Suppressor macrophage (primary cell): Measurements from ENCODE around the gene NRSN2.
"Not testable (repeated sequence)": the region's sequence is repeated elsewhere in the genome, so short reads cannot be mapped to it uniquely, and the experiment has no call there.

Source experiments
- DNase-seq, 4 experiments: peaks; one replicate each; pipeline ENCODE4 v3.0.0-alpha.2; 2020 to 2022

NRSN2 gene

DNA sequence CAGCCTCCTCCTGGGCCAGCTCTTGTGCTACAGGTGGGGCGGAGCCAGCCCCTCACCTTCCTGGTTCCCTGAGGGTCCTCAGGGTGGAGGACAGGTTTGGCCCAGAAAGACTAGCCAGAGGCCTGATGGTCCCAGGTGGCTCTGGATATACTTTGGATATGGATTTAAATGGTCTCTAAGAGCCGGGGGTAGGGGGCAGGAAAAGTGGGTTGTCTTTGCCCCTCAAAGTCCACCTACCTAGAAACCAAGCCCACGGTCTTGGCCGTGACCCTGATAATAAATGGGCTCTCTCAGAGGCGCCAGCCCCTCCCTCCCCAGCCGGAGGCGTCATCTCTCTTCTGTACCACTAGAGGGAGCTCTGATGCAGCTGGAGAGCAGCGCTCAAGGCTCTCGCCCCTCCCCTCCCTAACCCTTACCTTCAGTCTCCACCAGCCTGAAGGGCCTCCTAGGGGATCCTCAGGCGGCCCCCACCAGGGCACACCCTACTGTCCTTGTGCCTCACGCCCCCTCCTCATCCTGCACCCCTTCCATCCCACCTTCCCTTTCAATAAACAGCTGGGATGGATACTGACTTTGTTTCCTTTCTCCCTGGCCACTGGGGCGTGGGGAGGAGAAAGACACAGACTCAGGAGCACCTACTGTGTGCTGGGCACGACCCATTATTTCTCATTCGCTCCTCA lies 7.5 kb downstream of the NRSN2 start:
- DNase-seq = peak; percentile 84 to 90 (median 88)

DNA sequence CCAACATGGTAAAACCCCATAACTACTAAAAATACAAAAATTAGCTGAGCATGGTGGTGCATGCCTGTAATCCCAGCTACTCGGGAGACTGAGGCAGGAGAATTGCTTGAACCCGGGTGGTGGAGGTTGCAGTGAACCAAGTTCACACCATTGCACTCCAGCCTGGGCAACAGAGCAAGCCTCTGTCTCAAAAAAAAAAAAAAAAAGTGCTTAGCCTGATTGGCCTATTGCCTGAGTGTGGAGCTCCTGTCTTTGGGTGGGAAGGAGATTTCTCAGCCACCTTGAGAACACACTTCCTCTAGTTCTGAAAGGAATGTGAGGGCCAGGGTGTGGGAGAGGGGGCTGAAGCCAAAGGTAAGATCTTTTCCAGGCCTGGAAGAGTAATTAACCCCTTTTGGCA lies 9.2 kb downstream of the NRSN2 start:
- not testable (repeated sequence) for DNase-seq

DNA sequence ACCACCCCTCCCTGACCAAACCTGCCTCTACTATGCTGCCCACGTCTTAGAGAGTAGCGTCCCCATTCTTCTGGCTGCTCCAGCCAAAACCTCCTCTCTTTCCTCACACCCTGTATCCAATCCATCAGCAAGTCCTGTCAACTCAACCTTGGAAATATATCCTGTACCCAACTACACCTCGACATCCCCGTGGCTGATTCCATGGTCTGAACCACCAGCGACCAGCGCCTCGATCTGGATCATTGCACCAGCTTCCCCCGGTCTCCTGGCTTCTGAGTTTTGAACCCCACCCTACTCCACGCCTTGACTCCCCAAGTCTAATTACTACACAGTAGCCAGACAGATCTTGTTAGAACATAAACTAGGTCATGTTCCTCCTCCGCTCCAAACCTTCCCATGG lies 9.8 kb downstream of the NRSN2 start:
- DNase-seq = no peak

- no peak for DNase-seq
Observed at GRCh38 chr20:358891-359555, 12.1 kb downstream of the NRSN2 start.

DNA sequence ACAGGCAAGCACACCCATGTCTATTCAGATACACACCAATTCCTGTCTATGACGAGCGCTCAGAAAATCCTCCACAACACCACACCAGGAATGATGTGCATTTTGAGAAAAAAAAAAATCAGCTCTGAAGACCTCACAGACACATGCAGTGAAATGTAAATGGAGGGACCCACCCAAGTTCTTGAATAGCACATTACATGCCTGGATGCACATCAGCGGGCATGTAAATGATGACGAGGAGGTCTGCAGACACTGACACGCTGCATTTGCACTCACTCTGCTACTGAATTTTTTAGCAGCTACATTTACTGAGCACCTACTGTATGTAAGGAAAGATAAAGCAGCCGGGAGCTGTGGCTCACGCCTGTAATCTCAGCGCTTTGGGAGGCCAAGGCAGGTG lies 14.7 kb downstream of the NRSN2 start:
- DNase-seq = no peak

DNA sequence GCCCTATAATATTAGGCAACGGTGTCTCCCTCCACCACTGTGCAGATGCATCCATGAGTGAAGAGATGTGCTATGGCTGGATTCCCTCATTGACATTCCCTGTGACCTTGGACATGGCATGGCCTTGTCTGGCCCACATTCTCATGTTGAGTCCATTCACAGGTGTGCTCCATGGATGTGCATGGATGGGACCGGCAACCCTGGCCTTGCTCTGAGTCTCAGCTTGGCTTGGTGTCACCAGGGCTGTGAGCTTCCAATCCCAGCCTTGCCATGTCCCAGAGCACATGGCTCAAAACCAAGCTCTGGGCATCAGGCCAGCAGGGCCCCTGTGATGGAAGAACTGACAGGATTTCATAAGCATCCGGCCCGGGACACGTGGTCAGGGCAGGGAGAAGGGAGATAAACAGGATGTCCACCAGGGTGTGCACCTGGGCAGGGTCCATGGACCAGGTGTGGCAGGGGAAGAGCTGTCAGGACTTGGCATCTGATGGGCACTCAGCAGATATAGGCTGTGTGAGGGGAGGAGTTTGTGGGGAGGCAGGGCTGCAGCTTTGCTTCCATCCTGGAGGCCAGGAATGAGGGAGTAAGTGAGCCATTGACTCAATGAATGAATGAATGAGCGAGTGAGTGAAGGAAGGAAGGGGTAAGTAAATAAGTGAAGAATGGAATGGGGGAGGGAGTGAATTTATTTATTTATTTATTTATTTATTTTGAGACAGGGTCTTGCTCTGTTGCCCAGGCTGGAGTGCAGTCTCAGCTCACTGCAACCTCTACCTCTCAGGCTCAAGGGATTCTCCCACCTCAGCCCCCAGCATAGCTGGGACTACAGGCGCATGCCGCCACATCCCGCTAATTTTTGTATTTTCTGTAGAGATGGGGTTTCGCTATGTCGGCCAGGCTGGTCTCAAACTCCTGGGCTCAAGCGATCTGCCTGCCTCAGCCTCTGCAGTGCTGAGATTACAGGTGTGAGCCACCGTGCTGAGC lies 15.7 kb downstream of the NRSN2 start:
- DNase-seq = peak; percentile 90 to 95 (median 92)

GRCh38 chr20:363319-364078 lies 16.6 kb downstream of the NRSN2 start:
- DNase-seq = peak; percentile 57 to 75 (median 67)

GRCh38 chr20:364905-365794 lies 18.2 kb downstream of the NRSN2 start:
- no peak for DNase-seq

DNA sequence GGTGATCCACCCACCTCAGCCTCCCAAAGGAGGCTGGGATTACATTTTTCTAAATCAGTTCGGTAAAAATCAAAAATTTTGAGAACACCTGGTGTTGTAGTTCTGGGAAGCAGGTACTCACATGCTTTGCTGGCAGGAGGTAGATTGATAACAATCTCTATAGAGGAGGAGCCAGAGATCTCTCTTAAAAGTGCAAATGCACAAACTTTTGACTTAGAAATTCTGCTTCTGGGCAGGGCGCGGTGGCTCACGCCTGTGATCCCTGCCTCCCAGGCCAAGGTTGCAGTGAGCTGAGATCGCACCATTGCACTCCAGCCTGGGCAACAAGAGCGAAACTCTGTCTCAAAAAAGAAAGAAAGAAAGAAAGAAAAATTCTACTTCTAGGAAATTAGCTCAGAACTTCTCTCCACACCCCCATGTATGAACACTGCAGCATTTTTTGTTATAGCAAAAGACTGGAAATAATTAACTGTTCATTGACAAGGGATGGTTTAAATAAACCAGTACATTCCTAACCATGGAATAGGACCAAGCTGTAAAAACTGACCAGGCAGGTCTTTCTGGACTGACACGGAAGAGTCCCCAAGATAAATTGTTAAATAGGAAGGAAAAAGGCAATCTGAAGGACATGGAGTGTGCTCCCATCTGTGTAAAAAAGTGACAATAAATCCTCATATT lies 19.3 kb downstream of the NRSN2 start:
- no peak for DNase-seq

DNA sequence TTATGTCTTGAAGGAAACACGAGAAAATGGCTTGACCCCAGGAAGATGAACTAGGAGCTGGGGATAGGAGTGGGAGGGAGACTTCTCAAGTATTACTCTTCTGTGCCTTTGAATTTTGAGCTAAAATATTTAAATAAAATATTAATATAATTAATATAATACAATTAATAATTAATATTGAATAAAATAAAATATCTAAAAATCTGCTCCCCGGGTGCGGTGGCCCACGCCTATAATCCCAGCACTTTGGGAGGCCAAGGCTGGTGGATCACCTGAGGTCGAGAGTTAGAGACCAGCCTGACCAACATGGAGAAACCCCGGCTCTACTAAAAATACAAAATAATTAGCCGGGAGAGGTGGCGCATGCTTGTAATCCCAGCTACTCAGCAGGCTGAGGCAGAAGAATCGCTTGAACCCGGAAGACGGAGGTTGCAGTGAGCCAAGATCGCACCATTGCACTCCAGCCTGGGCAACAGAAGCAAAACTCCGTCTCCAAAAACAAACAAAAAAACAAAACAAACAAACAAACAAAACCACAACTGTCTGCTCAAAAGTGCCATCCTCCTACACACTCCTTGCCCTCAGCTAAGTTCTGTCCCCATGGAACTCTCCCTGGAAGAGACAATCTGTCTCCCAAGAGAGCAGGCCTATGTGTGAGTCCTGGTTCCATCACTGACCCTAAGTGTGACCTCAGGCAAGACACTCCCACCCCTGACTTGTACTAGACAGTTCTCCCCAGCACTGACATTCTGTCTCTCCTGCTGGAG lies 20.0 kb downstream of the NRSN2 start:
- DNase-seq = no peak

GRCh38 chr20:367486-367887 lies 20.6 kb downstream of the NRSN2 start:
- no peak for DNase-seq

GRCh38 chr20:368915-369314 lies 22.0 kb downstream of the NRSN2 start:
- DNase-seq = no peak

DNA sequence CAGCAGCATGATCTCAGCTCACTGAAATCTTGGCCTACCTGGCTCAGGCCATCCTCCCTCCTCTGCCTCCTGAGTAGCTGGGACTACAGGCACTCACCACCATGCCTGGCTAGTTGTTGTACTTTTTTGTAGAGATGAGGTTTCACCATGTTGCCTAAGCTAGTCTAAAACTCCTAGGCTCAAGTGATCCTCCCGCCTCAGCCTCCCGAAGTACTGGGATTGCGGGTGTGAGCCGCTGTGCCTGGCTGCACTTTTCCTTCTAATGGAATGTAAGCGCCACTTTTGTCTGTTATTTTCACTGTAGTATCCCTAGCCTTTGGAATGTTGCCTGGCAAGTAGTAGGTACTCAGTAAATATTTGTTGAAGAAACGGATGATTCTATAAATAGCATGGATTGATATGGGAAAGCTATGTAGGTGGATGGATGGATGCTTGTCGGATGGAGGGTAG lies 23.3 kb downstream of the NRSN2 start:
- no peak for DNase-seq

DNA sequence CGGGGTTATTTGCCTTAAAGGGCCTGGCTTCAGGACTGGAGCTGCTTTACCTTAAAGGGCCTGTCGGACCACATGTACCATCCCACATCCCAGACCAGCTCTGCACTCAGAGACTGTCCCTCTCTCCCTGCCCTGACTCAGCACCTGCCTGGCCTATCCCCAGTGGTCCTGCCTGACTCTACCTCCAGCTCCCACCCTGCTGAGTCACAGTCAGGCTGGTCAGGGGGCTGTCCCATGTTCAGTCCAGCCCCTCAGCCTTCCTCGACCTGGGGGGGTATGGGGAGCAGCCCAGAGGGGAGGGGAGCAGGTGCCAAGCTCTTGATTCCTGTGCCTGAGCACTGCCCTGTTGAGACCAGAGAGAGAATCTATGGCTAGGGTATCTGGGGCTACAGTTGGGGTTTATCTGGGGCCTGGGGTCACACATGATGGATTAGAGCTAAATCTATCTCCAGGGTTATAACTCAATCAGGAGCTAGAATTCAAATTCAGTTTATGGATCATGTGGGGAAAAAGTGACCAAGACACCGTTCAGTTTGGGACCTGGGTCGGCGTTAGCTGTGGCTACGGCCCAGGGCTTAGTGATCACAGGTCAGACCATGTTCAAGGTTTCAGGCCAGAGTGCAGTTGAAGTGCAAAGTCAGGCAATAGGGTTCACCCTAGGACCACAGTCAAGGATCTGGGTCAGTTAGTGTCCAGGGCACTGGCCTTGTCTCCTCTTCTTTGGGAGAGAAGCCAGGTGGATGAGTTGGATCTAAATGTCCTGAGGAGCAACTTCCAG lies 24.3 kb downstream of the NRSN2 start:
- DNase-seq = no peak

DNA sequence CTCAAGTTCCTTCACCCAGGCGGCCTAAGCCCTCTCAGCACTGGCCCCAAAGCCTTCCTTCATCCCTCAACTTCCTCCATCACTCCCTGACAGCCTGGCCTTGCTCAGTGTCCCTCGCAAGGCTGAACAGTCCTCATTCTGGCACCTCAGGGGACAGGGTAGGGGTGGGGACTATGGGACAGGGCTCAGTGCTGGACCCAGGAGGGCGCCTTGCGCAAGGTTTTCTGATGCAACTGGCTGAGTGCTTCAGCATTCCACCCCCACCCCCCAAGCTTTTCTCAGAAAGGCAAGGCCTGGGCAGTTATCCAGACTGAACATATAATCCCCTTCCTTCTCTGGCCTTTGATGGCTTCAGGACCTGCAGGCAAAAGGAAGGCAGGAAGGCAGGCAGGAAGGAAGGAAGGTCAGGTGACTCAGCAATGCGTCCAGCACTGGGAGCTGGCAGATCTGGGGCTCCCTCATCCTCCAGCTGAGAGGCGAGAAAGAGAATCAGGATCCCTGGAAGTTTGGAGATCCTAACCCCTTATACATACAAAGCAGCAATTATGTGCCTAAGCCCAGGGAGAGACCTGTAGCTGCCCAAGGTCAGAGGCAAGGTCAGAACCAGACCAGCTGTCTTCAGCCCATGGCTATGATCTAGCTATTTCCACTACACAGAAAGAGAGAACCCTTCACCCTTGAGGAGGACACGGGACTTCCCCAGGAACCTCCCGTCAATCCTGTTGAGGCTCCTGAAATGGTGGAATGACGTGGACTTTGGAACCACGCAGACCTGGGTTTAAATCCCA lies 25.0 kb downstream of the NRSN2 start:
- DNase-seq = peak; percentile 58 to 77 (median 70)

- DNase-seq = peak; percentile 69 to 88 (median 82)
Observed at GRCh38 chr20:372543-373082, 25.7 kb downstream of the NRSN2 start.

DNA sequence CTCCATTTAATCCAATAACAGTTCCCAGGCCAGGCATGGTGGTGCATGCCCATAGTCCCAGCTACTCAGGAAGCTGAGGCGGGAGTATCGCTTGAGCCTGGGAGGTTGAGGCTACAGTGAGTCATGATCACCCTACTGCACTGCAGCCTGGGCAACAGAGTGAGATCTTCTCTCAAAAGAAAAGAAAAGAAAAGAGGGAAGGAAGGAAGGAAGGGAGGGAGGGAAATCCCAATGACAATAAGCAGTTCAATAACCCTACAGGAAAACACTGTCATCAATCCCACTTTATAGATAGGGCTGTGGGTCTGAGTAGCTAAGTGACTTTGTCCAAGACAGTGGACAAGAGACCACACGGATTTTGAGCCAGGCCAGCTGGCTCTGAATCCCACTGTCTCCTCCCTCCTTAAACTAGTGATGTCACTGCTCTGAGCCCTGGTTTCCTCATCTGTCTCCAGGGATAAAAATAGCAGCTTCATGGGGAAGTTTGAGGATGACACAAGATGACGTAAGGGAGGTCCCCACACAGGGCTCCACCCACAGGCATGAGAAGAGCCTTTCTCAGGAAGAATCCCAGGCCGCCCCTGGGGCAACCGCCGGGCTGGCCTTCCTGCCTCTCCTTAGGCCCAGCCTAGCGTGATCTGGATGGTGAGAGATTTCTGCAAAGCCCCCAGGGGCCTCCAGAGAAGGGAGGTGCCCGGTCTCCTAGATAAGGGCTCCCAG lies 26.4 kb downstream of the NRSN2 start:
- peak; percentile 91 to 97 (median 93) for DNase-seq
